OCI-LY7 (cell line): Measurements from ENCODE around the gene PSME4. TPM values are rescaled to one million over a fixed set of nuclear protein-coding genes. Genes with fewer than 3 reads are reported as not detected.
"Not testable (repeated sequence)": the region's sequence is repeated elsewhere in the genome, so short reads cannot be mapped to it uniquely, and the experiment has no call there.

Experiments used
- BruUV-seq: library from RNA; stranded (reverse); fragments of 400-500 nt; replicated peaks from 2 replicates; lab custom pipeline; 2021; lab: Mats Ljungman, UMichigan
- CTCF ChIA-PET: fragments of 300-600 bp; sonication (Branson Sonifier 250); formaldehyde crosslinking; loops from one replicate; lab custom pipeline; 2022; ENCODE audit warnings: antibody characterized with exemption; ENCODE audit not compliant: unreplicated experiment; lab: Charles Lee
- POLR2A ChIA-PET: fragments of 300-600 bp; sonication (Branson Sonifier 250); formaldehyde crosslinking; loops from one replicate; lab custom pipeline; 2022; ENCODE audit warnings: antibody characterized with exemption; lab: Charles Lee
- DNase-seq: peaks from one replicate; pipeline ENCODE4 v3.0.0-alpha.2; 2015; ENCODE audit warnings: low spot score
- H2AFZ ChIP-seq: fragments of 200-600 bp; sonication (generic), shearing (Covaris generic); 2 replicates; pipeline ENCODE4 v1.6.1; 2014; ENCODE audit warnings: mild to moderate bottlenecking, antibody characterized with exemption, low read length, moderate library complexity
- H3K27ac ChIP-seq: fragments of 200-600 bp; sonication (generic); 2 replicates; pipeline ENCODE4 v1.5.1; 2014; ENCODE audit warnings: mixed run types, low read depth, mild to moderate bottlenecking, moderate library complexity, low read length, inconsistent platforms; ENCODE audit not compliant: poor library complexity, severe bottlenecking
- H3K36me3 ChIP-seq: fragments of 200-600 bp; sonication (generic); 2 replicates; pipeline ENCODE4 v1.6.1; 2014; ENCODE audit warnings: mild to moderate bottlenecking, antibody characterized with exemption, low read length, moderate library complexity, mixed read lengths; ENCODE audit not compliant: insufficient read depth
- H3K4me1 ChIP-seq: fragments of 200-600 bp; sonication (generic); 2 replicates; pipeline ENCODE4 v1.5.1; 2014; ENCODE audit warnings: mild to moderate bottlenecking, low read length; ENCODE audit not compliant: insufficient read depth, poor library complexity, severe bottlenecking
- H3K4me2 ChIP-seq: fragments of 200-600 bp; sonication (generic); 2 replicates; pipeline ENCODE4 v1.6.1; 2014; ENCODE audit warnings: mild to moderate bottlenecking, low read length
- H3K4me3 ChIP-seq: fragments of 200-600 bp; sonication (generic); 2 replicates; pipeline ENCODE4 v1.5.1; 2014; ENCODE audit warnings: mild to moderate bottlenecking, low read depth, low read length; ENCODE audit not compliant: poor library complexity, severe bottlenecking
- H3K79me2 ChIP-seq: fragments of 200-600 bp; sonication (generic); 2 replicates; pipeline ENCODE4 v1.6.1; 2016; ENCODE audit warnings: low read depth, mild to moderate bottlenecking, low read length, moderate library complexity, mixed read lengths; ENCODE audit not compliant: insufficient read depth
- H3K9me2 ChIP-seq: fragments of 200-600 bp; sonication (generic); 2 replicates; pipeline ENCODE4 v1.6.1; 2016; ENCODE audit warnings: mild to moderate bottlenecking, low read length, mixed read lengths; ENCODE audit not compliant: insufficient read depth
- H3K9me3 ChIP-seq: fragments of 200-600 bp; sonication (generic); 2 replicates; pipeline ENCODE4 v1.6.1; 2014; ENCODE audit warnings: mild to moderate bottlenecking, mixed run types, low read length, mixed read lengths
- H4K20me1 ChIP-seq: fragments of 200-600 bp; sonication (generic); 2 replicates; pipeline ENCODE4 v1.6.1; 2014; ENCODE audit warnings: mild to moderate bottlenecking, antibody characterized with exemption, low read length, moderate library complexity, mixed read lengths; ENCODE audit not compliant: insufficient read depth
- EZH2phosphoT487 ChIP-seq: fragments of 200-600 bp; sonication (generic); IDR thresholded peaks from 2 replicates; pipeline ENCODE4 v1.6.1; 2018; ENCODE audit warnings: low read depth, borderline replicate concordance, mild to moderate bottlenecking, mixed run types, antibody characterized with exemption, low read length, moderate library complexity, mixed read lengths
- intact Hi-C: fragments of 100-400 bp; cut with micrococcal nuclease; formaldehyde crosslinking; loops from one replicate; pipeline ENCODE4 v1.10.0; 2022; ENCODE audit not compliant: unreplicated experiment
- total RNA-seq, 2 experiments: library from RNA; depleted of rRNA in 1 of 2; stranded (reverse); fragments of >200 nt in 1 of 2; shearing (Covaris generic) in 1 of 2; gene quantifications; 2 replicates each; pipeline ENCODE4 v1.2.3, GENCODE V29; 2014 to 2022
- TF ChIP-seq, protein P1 (sequence below): fragments of 200-600 bp; sonication (generic); conservative IDR thresholded peaks from 2 replicates; pipeline ENCODE4 v1.5.1; 2014; ENCODE audit warnings: mild to moderate bottlenecking, antibody characterized with exemption, low read length, moderate library complexity, mixed read lengths

Gene PSME4
- total RNA-seq, 2 experiments from 2014 or later, result 38.8 to 82.9 TPM

- no peak for DNase-seq
- no peak overlapping the region for H3K4me2 ChIP-seq
- H3K4me1 ChIP-seq, result peaks cover 10% of the 10 kb centered on the region
- intact Hi-C loops, result no loop called here
- H4K20me1 ChIP-seq, result no peaks in the 10 kb centered on the region
- H2AFZ ChIP-seq, result no peak overlapping the region
- TF ChIP-seq, protein P1, sequence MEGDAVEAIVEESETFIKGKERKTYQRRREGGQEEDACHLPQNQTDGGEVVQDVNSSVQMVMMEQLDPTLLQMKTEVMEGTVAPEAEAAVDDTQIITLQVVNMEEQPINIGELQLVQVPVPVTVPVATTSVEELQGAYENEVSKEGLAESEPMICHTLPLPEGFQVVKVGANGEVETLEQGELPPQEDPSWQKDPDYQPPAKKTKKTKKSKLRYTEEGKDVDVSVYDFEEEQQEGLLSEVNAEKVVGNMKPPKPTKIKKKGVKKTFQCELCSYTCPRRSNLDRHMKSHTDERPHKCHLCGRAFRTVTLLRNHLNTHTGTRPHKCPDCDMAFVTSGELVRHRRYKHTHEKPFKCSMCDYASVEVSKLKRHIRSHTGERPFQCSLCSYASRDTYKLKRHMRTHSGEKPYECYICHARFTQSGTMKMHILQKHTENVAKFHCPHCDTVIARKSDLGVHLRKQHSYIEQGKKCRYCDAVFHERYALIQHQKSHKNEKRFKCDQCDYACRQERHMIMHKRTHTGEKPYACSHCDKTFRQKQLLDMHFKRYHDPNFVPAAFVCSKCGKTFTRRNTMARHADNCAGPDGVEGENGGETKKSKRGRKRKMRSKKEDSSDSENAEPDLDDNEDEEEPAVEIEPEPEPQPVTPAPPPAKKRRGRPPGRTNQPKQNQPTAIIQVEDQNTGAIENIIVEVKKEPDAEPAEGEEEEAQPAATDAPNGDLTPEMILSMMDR, result no peak
- TF ChIP-seq EZH2phosphoT487, result no peak
- peaks cover 92% of the 10 kb centered on the region for H3K36me3 ChIP-seq
- no peaks in the 10 kb centered on the region for H3K9me2 ChIP-seq
- H3K9me3 ChIP-seq, result no peaks in the 10 kb centered on the region
- ChIA-PET POLR2A (interaction anchor here (1.0 kb wide), 1 partner anchor 52 kb away, joined by 3 read pairs; no protein-coding TSS in a partner anchor), CTCF (no interaction called here)
- no peak overlapping the region for H3K27ac ChIP-seq
- no TSS peak for BruUV-seq
- peaks cover 18% of the 10 kb centered on the region; the same call in 1 of the 2 replicates for H3K79me2 ChIP-seq
- no peak overlapping the region for H3K4me3 ChIP-seq
Measured at GRCh38 chr2:53938904-53939303, 31.9 kb downstream of the PSME4 start.

- DNase-seq, result no peak
- TF ChIP-seq EZH2phosphoT487, result no peak
- TF ChIP-seq, protein P1, result no peak
- intact Hi-C loops, result no loop called here
- Histone ChIP-seq H3K36me3 (peaks cover 96% of the 10 kb centered on the region), H3K4me3 (no peak overlapping the region), H3K4me1 (no peaks in the 10 kb centered on the region), H3K4me2 (no peak overlapping the region), H3K9me3 (no peaks in the 10 kb centered on the region), H3K79me2 (no peaks in the 10 kb centered on the region), H3K27ac (no peak overlapping the region), H4K20me1 (no peaks in the 10 kb centered on the region), H2AFZ (no peak overlapping the region), H3K9me2 (no peaks in the 10 kb centered on the region)
- ChIA-PET POLR2A (interaction anchor here (0.8 to 1.8 kb wide), 5 partner anchors 9 to 174 kb away, joined by 3 to 4 read pairs (median 3); no protein-coding TSS in a partner anchor), CTCF (no interaction called here)
- no TSS peak for BruUV-seq
Measured at GRCh38 chr2:53933329-53933728, 37.5 kb downstream of the PSME4 start.

- H3K27ac ChIP-seq, intact Hi-C loops, H3K4me2 ChIP-seq, H3K79me2 ChIP-seq, BruUV-seq, H3K9me2 ChIP-seq, H3K4me1 ChIP-seq, CTCF ChIA-PET, DNase-seq, H2AFZ ChIP-seq, H4K20me1 ChIP-seq, H3K4me3 ChIP-seq: not testable (repeated sequence)
- POLR2A ChIA-PET, result interaction anchor here (0.5 to 2.1 kb wide), 4 partner anchors 8 to 176 kb away, joined by 3 to 6 read pairs (median 4); no protein-coding TSS in a partner anchor
- Histone ChIP-seq H3K36me3 (peaks cover 93% of the 10 kb centered on the region), H3K9me3 (peaks cover 12% of the 10 kb centered on the region; the same call in 1 of the 2 replicates)
Measured at GRCh38 chr2:53926321-53926720, 44.5 kb downstream of the PSME4 start.
